ENCODE results near the gene ZFR.

The ZFR gene

DNA sequence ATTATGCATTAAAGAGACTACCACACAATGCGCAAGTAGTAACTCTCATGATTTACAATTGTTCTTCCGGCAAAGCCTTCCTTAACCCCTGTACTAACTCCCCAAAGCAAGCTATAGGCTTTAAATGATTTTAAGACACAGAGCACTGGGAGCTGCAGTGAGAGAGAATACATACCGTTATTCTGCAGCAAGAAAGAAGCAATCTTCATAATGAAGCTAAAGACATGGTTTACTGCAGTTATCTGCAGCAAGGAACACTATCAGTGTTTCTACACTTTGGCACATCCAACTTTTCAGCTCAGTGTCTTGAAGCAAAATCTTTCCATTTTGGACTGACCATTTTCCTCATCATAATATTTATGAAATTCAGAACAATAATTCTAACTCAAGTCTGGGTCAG is 61.0 kb downstream of the ZFR start:
- no peak for TF ChIP-seq FOXP2 (optimal IDR thresholded peaks at IDR 0.05; ENCODE audit: borderline replicate concordance, extremely low read depth, extremely low read length, insufficient read depth)

- no peak for TF ChIP-seq TAF1 (IDR thresholded peaks at IDR 0.05; ENCODE audit: borderline replicate concordance, insufficient read depth, low read length)
- TF ChIP-seq POLR2AphosphoS5 (IDR thresholded peaks at IDR 0.05; ENCODE audit: low read depth, low read length) = no peak
- TF ChIP-seq REST (IDR thresholded peaks at IDR 0.05; ENCODE audit: insufficient read depth in 1 of 2, low read depth in 2 of 2, low read length in 2 of 2) = no peak
- no peak for TF ChIP-seq SIN3A (IDR thresholded peaks at IDR 0.05; ENCODE audit: borderline replicate concordance, insufficient read depth, low read length)
Measured at GRCh38 chr5:32383065-32383464, 61.5 kb downstream of the ZFR start.

- TF ChIP-seq SIN3A (IDR thresholded peaks at IDR 0.05; ENCODE audit: borderline replicate concordance, insufficient read depth, low read length) (no peak), POLR2AphosphoS5 (IDR thresholded peaks at IDR 0.05; ENCODE audit: low read depth, low read length) (no peak), REST (IDR thresholded peaks at IDR 0.05; ENCODE audit: insufficient read depth in 1 of 2, low read depth in 2 of 2, low read length in 2 of 2) (no peak), FOXP2 (optimal IDR thresholded peaks at IDR 0.05; ENCODE audit: borderline replicate concordance, extremely low read depth, extremely low read length, insufficient read depth) (no peak), TAF1 (IDR thresholded peaks at IDR 0.05; ENCODE audit: borderline replicate concordance, insufficient read depth, low read length) (no peak)
Measured at GRCh38 chr5:32379421-32379820, 65.1 kb downstream of the ZFR start.

GRCh38 chr5:32378966-32379365 is 65.6 kb downstream of the ZFR start:
- TF ChIP-seq REST (IDR thresholded peaks at IDR 0.05; ENCODE audit: insufficient read depth in 1 of 2, low read depth in 2 of 2, low read length in 2 of 2) (no peak), TAF1 (IDR thresholded peaks at IDR 0.05; ENCODE audit: borderline replicate concordance, insufficient read depth, low read length) (no peak), SIN3A (IDR thresholded peaks at IDR 0.05; ENCODE audit: borderline replicate concordance, insufficient read depth, low read length) (no peak), FOXP2 (optimal IDR thresholded peaks at IDR 0.05; ENCODE audit: borderline replicate concordance, extremely low read depth, extremely low read length, insufficient read depth) (no peak), POLR2AphosphoS5 (IDR thresholded peaks at IDR 0.05; ENCODE audit: low read depth, low read length) (no peak)

DNA sequence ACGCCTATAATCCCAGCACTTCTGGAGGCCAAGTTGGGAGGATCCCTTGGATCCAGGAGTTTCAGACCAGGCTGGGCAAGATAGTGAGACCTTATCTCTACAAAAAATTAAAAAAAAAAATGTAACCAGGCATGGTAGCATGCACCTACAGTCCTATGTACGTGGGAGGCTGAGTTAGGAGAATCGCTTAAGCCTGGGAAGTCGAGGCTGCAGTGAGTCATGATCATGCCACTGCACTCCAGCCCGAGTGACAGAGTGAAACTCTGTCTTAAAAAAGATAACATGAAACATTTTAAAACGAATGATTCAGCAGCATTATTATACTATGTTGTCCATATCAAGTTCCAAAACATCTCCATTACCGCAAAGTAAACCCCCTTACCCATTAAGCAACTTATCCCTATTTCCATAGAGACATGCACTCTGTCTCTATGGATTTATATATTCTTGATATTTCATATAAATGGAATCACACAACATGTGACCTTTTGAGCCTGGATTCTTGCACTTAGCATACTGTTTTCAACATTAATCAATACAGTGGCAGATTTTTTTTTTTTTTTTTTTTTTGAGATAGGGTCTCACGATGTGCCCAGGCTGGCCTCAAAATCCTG is 74.9 kb downstream of the ZFR start:
- no peak for TF ChIP-seq POLR2AphosphoS5 (IDR thresholded peaks at IDR 0.05; ENCODE audit: low read depth, low read length)
- no peak for TF ChIP-seq TAF1 (IDR thresholded peaks at IDR 0.05; ENCODE audit: borderline replicate concordance, insufficient read depth, low read length)
- TF ChIP-seq FOXP2 (optimal IDR thresholded peaks at IDR 0.05; ENCODE audit: borderline replicate concordance, extremely low read depth, extremely low read length, insufficient read depth) = no peak
- TF ChIP-seq REST (IDR thresholded peaks at IDR 0.05; ENCODE audit: insufficient read depth in 1 of 2, low read depth in 2 of 2, low read length in 2 of 2) = no peak
- TF ChIP-seq SIN3A (IDR thresholded peaks at IDR 0.05; ENCODE audit: borderline replicate concordance, insufficient read depth, low read length) = no peak
